ENCODE measurements around the gene TNFAIP1. TPM values are rescaled to one million over a fixed set of nuclear protein-coding genes. Genes with fewer than 3 reads are reported as not detected.

The TNFAIP1 gene
- total RNA-seq, 3 donors from 2014 or later (not counting 1 experiment from before 2014, with no cell fraction given): 10.5 to 15.7 (median 14.6) TPM

GRCh38 chr17:28368915-28369683, 33.5 kb downstream of the TNFAIP1 start:
- Mint-ChIP-seq H3K4me3 (peak overlapping the region; percentile 31), H3K27ac (peak overlapping the region; percentile 34 to 93), H3K4me1 (peaks cover 10 to 23% of the 10 kb centered on the region in 2 donors), H3K27me3 (ENCODE audit: low read depth in 2 of 2) (no peaks in the 10 kb centered on the region), H3K9me3 (no peaks in the 10 kb centered on the region), H3K36me3 (no peaks in the 10 kb centered on the region)
- H3K4me3 ChIP-seq (ENCODE audit: low read length): no peak overlapping the region
- TF ChIP-seq, protein P1, sequence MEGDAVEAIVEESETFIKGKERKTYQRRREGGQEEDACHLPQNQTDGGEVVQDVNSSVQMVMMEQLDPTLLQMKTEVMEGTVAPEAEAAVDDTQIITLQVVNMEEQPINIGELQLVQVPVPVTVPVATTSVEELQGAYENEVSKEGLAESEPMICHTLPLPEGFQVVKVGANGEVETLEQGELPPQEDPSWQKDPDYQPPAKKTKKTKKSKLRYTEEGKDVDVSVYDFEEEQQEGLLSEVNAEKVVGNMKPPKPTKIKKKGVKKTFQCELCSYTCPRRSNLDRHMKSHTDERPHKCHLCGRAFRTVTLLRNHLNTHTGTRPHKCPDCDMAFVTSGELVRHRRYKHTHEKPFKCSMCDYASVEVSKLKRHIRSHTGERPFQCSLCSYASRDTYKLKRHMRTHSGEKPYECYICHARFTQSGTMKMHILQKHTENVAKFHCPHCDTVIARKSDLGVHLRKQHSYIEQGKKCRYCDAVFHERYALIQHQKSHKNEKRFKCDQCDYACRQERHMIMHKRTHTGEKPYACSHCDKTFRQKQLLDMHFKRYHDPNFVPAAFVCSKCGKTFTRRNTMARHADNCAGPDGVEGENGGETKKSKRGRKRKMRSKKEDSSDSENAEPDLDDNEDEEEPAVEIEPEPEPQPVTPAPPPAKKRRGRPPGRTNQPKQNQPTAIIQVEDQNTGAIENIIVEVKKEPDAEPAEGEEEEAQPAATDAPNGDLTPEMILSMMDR (IDR thresholded peaks at IDR 0.05): no peak
- intact Hi-C loops (cut with micrococcal nuclease): no loop called here
- H3K4me1 ChIP-seq (ENCODE audit: control insufficient read depth, insufficient read depth, low read length): peaks cover 23% of the 10 kb centered on the region
- H3K27me3 ChIP-seq (ENCODE audit: control insufficient read depth, insufficient read depth, low read length): no peaks in the 10 kb centered on the region
- peaks cover 2% of the 10 kb centered on the region for H3K36me3 ChIP-seq (ENCODE audit: control insufficient read depth, insufficient read depth, low read length)
- WGBS (ENCODE audit: insufficient coverage): 93% methylated on average over 23 of the region's 23 CpGs
- no peak for ATAC-seq
- no peak overlapping the region for H3K27ac ChIP-seq (ENCODE audit: low read length)
- no peak for DNase-seq
- H3K9me3 ChIP-seq (ENCODE audit: control insufficient read depth, insufficient read depth, low read length): no peaks in the 10 kb centered on the region

DNA sequence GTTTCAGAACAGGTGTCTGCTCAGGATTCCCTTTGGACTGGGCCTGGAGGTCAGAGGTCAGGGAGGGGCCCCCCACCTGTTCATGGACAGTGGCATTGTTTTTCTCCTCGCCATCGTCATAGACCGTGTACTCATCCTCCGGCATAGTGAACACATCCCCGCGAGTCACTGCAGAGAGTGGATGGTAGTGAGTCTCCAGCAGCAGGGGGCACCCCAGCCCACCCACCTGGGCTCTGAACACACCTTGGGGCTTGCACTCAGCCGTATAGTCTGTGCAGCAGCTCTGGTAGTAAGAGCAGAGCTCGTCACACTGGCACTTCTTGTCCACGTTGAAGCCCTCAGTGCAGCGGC, 34.1 kb downstream of the TNFAIP1 start:
- H3K4me3 Mint-ChIP-seq: peak overlapping the region; percentile 95

DNA sequence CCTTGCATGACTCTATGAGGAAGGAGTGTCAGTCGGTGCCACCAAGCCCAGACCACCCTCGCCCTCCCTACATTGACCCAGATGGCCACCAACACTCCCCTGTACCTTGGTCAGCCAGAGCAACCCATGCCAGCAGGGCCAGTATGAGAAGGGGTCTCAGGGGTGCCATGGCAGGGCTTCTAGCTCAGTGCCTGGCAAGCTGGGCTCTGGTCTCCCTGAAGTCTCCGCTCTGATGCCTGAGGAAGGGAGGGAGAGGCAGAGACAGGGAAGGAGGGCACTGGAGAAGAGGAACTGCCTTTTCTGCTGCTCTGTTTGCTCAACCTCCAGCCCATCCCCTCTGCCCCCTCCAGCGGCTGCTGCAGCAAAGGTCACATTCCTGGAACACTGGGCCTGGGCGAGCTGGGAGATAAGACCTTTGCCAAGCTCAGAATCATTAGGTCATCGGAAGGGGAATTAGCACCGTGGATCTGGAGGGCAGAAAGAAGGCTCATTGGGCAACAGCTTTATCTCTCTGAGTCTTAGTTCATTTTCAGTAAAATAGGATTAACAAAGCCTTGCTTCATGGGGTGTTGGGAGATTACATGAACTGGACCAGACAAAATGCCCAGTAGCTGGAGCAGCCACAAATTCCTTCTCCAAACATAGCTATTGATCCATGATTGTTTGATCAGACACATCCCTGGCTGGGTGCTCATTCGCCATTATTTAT, 34.6 kb downstream of the TNFAIP1 start, which contains the start of gene VTN:
VTN (minus strand) TSS at position 273 of the 709 bp plus-strand sequence; CDS start at position 169, 104 bp downstream.
- WGBS (ENCODE audit: insufficient coverage): 56% methylated on average over 8 of the region's 8 CpGs
- ATAC-seq: no peak
- no peak for DNase-seq
- TF ChIP-seq, protein P1 (IDR thresholded peaks at IDR 0.05): no peak
- intact Hi-C loops (cut with micrococcal nuclease): no loop called here
- Histone ChIP-seq H3K36me3 (ENCODE audit: control insufficient read depth, insufficient read depth, low read length) (no peaks in the 10 kb centered on the region), H3K27me3 (ENCODE audit: control insufficient read depth, insufficient read depth, low read length) (no peaks in the 10 kb centered on the region), H3K4me1 (ENCODE audit: control insufficient read depth, insufficient read depth, low read length) (peaks cover 23% of the 10 kb centered on the region), H3K4me3 (ENCODE audit: low read length) (peak within 1 kb of the TSS; percentile 84), H3K9me3 (ENCODE audit: control insufficient read depth, insufficient read depth, low read length) (no peaks in the 10 kb centered on the region), H3K27ac (ENCODE audit: low read length) (peak within 1 kb of the TSS; percentile 51)
- Mint-ChIP-seq H3K4me3 (peak within 1 kb of the TSS; percentile 95), H3K27ac (peak within 1 kb of the TSS; percentile 85 to 93), H3K27me3 (ENCODE audit: low read depth in 2 of 2) (no peaks in the 10 kb centered on the region), H3K36me3 (no peaks in the 10 kb centered on the region), H3K9me3 (no peaks in the 10 kb centered on the region), H3K4me1 (peaks cover 10 to 23% of the 10 kb centered on the region in 2 donors)

More for the DNA sequence above, 34.1 kb downstream of the TNFAIP1 start:
- Mint-ChIP-seq H3K27me3 (ENCODE audit: low read depth in 2 of 2) (no peaks in the 10 kb centered on the region), H3K4me1 (peaks cover 10 to 23% of the 10 kb centered on the region in 2 donors), H3K36me3 (no peaks in the 10 kb centered on the region), H3K9me3 (no peaks in the 10 kb centered on the region), H3K27ac (peak overlapping the region; percentile 34 to 93)
- H3K4me3 ChIP-seq (ENCODE audit: low read length): no peak overlapping the region
- H3K27me3 ChIP-seq (ENCODE audit: control insufficient read depth, insufficient read depth, low read length): no peaks in the 10 kb centered on the region
- TF ChIP-seq, protein P1 (IDR thresholded peaks at IDR 0.05): no peak
- H3K9me3 ChIP-seq (ENCODE audit: control insufficient read depth, insufficient read depth, low read length): no peaks in the 10 kb centered on the region
- H3K27ac ChIP-seq (ENCODE audit: low read length): no peak overlapping the region
- H3K36me3 ChIP-seq (ENCODE audit: control insufficient read depth, insufficient read depth, low read length): no peaks in the 10 kb centered on the region
- DNase-seq (peak in 1 of 2 donors; percentile 43), ATAC-seq (no peak)
- whole genome bisulfite sequencing (ENCODE audit: insufficient coverage): 93% methylated on average over 10 of the region's 10 CpGs
- H3K4me1 ChIP-seq (ENCODE audit: control insufficient read depth, insufficient read depth, low read length): peaks cover 23% of the 10 kb centered on the region
- intact Hi-C loops (cut with micrococcal nuclease): no loop called here
